ENCODE measurements around the gene DYRK3. TPM values are rescaled to one million over a fixed set of nuclear protein-coding genes. Genes with fewer than 3 reads are reported as not detected.

DYRK3 gene
- total and polyA plus RNA-seq, 9 of the 15 experiments (the other 6 are each of a cell fraction or from before 2014, with no cell fraction given), result 4.5 to 33.7 (median 25.7) TPM

DNA sequence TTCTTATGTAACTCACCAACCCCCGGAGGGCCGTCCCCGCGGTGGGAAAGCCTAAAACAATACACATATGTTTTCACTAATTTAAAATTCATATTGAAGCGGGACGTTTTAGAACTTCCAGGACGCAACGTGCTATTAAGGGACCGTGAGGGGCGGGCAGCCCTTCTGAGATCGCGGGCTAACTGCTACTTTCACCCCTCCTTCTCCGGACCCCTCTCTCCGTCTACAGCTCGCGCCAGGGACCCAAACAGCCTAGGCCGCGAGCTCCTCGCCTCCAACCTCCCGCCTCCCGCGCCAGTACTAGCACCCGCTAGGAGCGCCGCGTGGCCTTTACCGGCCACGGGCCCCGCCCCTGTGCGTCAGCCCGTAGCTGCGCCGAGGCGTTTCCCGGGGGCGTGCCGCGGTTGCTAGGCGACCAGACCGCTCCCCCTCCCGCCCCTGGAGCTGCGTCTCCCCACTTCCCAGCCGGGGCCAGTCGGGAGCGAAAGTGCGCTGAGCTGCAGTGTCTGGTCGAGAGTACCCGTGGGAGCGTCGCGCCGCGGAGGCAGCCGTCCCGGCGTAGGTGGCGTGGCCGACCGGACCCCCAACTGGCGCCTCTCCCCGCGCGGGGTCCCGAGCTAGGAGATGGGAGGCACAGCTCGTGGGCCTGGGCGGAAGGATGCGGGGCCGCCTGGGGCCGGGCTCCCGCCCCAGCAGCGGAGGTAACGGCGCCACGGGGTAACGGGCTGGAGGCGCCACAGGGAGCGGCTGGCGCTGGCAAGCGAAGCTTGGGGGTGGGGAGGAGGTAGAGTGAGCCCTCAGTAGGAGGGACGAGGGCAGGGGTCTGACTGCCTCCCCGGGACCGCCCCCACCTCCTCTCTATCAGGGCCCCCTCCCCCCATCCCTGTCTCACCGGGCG, at the start of gene DYRK3 (continued):
- TF ChIP-seq, protein P1, sequence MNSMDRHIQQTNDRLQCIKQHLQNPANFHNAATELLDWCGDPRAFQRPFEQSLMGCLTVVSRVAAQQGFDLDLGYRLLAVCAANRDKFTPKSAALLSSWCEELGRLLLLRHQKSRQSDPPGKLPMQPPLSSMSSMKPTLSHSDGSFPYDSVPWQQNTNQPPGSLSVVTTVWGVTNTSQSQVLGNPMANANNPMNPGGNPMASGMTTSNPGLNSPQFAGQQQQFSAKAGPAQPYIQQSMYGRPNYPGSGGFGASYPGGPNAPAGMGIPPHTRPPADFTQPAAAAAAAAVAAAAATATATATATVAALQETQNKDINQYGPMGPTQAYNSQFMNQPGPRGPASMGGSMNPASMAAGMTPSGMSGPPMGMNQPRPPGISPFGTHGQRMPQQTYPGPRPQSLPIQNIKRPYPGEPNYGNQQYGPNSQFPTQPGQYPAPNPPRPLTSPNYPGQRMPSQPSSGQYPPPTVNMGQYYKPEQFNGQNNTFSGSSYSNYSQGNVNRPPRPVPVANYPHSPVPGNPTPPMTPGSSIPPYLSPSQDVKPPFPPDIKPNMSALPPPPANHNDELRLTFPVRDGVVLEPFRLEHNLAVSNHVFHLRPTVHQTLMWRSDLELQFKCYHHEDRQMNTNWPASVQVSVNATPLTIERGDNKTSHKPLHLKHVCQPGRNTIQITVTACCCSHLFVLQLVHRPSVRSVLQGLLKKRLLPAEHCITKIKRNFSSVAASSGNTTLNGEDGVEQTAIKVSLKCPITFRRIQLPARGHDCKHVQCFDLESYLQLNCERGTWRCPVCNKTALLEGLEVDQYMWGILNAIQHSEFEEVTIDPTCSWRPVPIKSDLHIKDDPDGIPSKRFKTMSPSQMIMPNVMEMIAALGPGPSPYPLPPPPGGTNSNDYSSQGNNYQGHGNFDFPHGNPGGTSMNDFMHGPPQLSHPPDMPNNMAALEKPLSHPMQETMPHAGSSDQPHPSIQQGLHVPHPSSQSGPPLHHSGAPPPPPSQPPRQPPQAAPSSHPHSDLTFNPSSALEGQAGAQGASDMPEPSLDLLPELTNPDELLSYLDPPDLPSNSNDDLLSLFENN (IDR thresholded peaks at IDR 0.05; ENCODE audit: low read depth in 2 of 2, low read length in 2 of 2), result peak in 1 of 2 experiments; percentile 57; a peak in 2 of 4 replicates
- TF ChIP-seq HNRNPUL1 (IDR thresholded peaks at IDR 0.05; ENCODE audit: low read length) (no peak), ZNF140 (CRISPR knock-in tag; IDR thresholded peaks at IDR 0.05) (no peak), ETV5 (CRISPR knock-in tag; IDR thresholded peaks at IDR 0.05; ENCODE audit: low read depth) (peak; percentile 90), THRAP3 (IDR thresholded peaks at IDR 0.05; ENCODE audit: borderline replicate concordance) (no peak), MCM5 (IDR thresholded peaks at IDR 0.05; ENCODE audit: low read depth) (no peak), NFIC (IDR thresholded peaks at IDR 0.05) (peak; percentile 52), RAD21 (CRISPR knock-in tag; conservative IDR thresholded peaks at IDR 0.05 in 1 of 2, IDR thresholded peaks at IDR 0.05 in 1 of 2) (no peak; a peak in 1 of 4 replicates), NCOR1 (IDR thresholded peaks at IDR 0.05) (peak; percentile 55; the same call in 1 of the 2 replicates), ZFP36 (IDR thresholded peaks at IDR 0.05; ENCODE audit: low read depth, low read length, partially characterized antibody) (no peak), LCOR (CRISPR knock-in tag; IDR thresholded peaks at IDR 0.05) (peak; percentile 81; the same call in 1 of the 2 replicates), ZZZ3 (IDR thresholded peaks at IDR 0.05) (no peak), KLF6 (CRISPR knock-in tag; IDR thresholded peaks at IDR 0.05; ENCODE audit: borderline replicate concordance) (no peak), RBFOX2 (IDR thresholded peaks at IDR 0.05; ENCODE audit: low read depth, low read length) (peak; percentile 99), ATF7 (IDR thresholded peaks at IDR 0.05) (peak; percentile 88), SIRT6 (IDR thresholded peaks at IDR 0.05; ENCODE audit: low read depth, low read length) (no peak), ZNF23 (CRISPR knock-in tag; IDR thresholded peaks at IDR 0.05) (no peak)
- TF ChIP-seq, protein P2, sequence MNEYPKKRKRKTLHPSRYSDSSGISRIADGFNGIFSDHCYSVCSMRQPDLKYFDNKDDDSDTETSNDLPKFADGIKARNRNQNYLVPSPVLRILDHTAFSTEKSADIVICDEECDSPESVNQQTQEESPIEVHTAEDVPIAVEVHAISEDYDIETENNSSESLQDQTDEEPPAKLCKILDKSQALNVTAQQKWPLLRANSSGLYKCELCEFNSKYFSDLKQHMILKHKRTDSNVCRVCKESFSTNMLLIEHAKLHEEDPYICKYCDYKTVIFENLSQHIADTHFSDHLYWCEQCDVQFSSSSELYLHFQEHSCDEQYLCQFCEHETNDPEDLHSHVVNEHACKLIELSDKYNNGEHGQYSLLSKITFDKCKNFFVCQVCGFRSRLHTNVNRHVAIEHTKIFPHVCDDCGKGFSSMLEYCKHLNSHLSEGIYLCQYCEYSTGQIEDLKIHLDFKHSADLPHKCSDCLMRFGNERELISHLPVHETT (CRISPR knock-in tag; conservative IDR thresholded peaks at IDR 0.05 in 1 of 2, IDR thresholded peaks at IDR 0.05 in 1 of 2), result peak in 1 of 2 experiments; percentile 78; a peak in 1 of 4 replicates
- TF ChIP-seq, protein P3, sequence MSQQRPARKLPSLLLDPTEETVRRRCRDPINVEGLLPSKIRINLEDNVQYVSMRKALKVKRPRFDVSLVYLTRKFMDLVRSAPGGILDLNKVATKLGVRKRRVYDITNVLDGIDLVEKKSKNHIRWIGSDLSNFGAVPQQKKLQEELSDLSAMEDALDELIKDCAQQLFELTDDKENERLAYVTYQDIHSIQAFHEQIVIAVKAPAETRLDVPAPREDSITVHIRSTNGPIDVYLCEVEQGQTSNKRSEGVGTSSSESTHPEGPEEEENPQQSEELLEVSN (IDR thresholded peaks at IDR 0.05; ENCODE audit: borderline replicate concordance in 1 of 2, extremely low read depth in 1 of 2, insufficient read depth in 1 of 2, insufficient read length in 1 of 2, low read depth in 1 of 2, low read length in 1 of 2, poor library complexity in 1 of 2, severe bottlenecking in 1 of 2), result peak; percentile 98 to 99
